Measurements from ENCODE around the gene GP5.

GP5 gene

DNA sequence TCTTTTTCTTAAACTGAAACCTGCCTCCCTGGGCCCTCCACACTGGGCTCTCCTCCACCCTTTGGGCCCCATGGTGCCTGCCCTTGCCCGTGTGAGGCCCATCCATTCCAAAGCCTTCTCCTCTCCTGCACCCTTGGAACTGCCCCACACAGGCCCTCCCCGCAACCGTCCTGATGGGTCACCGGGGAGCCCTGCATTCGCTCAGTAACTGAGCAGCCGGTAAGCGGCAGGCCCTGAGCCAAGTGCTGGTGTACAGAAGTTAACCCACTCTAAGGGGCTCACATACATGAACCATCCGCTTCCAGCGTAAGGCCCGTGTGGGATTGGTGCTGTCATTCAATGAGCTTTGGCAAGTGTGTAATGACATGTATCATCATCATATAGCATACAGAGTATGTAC lies 24.1 kb downstream of the GP5 start:
- no peak for DNase-seq

- DNase-seq, result no peak
Measured at GRCh38 chr3:194373899-194374298, 25.2 kb downstream of the GP5 start.

GRCh38 chr3:194373028-194373427 lies 26.0 kb downstream of the GP5 start:
- DNase-seq, result no peak

DNA sequence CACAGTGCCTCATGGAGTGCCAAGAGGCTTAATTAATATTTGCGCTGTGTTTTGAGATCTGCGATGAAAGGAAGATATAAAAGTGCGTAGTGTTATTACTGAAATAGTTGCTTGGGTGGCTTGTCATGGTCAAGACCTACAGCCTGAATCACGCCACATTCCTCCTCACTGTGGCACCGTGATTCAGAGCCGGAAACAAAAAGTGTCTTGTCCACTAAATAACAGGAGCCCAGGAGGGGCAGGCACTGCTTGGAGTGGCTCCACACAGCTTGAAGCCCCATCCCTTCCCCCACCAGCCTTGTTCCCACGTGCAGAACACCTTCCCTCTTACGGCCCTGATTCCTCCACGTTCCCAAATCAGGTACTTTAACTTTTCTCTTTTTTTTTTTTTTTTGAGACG lies 28.3 kb downstream of the GP5 start:
- no peak for DNase-seq

DNA sequence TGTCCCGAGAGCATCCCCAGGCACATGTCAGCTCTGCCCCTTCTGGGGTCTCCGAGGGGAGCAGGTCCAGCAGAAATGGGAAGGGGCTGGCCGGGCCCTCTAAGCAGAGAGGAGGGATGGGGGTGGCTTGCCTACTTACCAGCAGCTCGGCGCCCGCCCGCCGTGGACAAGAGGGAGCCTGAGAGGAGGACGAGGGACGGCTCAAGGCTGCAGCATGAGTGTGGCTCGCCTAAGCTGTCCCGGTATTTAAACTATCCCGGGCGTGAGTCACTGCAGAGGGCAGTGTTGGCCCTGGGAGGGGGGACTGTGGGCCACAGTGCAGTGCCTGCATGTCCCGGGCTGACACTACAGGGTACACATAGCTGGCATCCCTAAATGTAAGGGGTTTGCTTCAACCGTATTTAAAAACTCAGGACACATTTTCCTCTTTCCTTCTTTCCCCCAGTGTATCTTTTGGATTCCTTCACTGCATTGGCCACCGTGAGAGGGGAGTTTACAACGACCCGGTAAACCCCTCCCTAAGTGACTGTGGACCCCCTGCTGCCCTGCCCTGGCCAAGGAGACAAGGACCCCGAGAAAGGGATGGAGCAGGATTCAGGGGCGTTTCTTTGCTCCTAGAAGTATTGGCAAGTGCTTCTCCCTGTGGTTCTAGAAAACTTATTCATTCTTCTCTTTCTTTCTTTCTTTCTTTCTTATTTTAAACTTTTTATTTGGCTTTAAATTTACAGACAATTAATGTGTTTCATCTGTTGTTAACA lies 29.4 kb downstream of the GP5 start, which contains the start of gene LRRC15:
TSS of gene LRRC15 (minus strand) at position 222 of the 758 bp plus-strand sequence. CDS start 8,700 bp downstream, outside the sequence.
- DNase-seq, result no peak

DNA sequence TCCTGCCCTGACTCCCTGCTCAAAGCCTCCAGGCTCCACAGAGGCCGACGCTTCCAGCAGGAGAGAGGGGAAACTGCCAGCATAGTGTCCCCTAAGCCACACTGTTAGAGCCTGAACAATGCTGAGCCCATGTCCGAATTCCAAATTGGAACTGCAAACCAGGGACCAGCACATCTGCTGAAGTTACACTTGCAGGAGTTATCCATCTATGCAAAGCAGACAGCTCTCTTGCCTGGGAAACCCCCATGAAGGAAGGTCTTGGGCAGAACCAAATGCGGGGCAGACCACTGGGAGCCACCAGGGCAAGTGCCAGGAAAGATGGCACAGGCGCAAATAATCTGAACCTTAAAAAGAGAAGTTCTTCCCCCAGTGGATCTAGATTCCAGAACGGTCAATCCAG lies 30.1 kb downstream of the GP5 start:
- no peak for DNase-seq

GRCh38 chr3:194367992-194368841 lies 30.8 kb downstream of the GP5 start:
- DNase-seq, result no peak

DNA sequence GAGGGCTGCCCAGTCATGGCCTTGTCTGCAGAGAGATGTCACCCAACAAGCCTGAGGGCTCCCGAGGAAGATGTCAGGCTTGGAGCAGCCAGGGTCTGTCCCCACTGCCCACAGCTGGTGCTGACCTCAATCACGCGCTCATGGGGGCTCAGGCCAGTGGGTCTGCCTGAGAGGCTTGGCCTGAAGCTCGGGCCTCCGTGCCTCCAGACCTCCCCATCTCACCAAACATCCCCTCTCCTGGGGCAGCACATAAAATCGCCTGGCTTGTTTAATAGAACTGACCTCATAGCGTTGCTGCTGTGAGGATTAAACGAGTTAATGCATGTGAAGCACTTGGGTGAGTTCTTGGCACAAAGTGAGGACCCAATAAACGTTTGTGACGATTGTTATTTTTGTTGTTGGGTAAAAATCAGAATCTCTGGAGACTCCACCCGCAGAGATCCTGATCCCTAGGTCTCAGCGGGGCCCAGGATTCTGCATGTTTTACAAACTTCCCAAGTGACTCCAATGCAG lies 33.0 kb downstream of the GP5 start:
- no peak for DNase-seq

GRCh38 chr3:194365526-194365925 lies 33.5 kb downstream of the GP5 start:
- no peak for DNase-seq

GRCh38 chr3:194364652-194365434 lies 34.2 kb downstream of the GP5 start:
- DNase-seq, result peak; percentile 38

DNA sequence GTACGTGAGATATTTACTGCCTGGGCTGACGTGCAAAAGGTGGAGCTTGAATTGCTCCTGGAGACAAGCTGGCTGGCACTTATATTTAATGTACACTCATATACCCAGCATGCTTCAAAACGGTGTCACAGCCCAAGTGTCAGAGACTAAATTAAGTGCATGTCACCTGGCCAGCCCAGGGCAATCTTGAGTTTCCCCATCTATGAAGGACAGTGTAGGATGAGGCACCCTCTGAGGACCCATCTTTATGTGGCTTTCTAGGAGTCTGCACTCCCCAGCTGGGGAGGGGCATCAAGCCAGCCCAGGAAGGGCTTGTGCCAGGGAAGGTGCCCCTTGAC lies 34.8 kb downstream of the GP5 start:
- DNase-seq, result no peak

GRCh38 chr3:194360568-194360967 lies 38.5 kb downstream of the GP5 start:
- no peak for DNase-seq

GRCh38 chr3:194357681-194358080 lies 41.4 kb downstream of the GP5 start:
- DNase-seq, result no peak

DNA sequence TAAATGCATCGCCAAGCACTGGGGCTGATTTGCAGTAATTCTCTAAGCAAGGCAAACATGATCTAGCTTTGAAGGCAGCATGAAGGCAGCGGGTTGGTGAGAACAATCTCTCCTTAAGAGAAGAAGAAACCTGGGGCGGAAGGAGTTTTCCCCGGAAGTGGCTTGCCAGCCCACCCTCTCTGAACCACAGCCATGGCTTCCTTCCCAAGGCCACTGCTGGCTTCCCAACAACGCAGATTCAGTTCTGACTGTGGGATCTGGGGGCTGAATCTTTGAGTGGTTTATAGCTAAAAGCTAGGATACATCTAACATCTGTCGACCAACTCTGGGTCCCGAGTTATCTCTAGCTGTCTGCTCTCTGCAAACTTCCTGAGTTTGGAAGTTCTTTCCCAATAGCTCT lies 43.7 kb downstream of the GP5 start:
- DNase-seq, result no peak

- DNase-seq, result no peak
Measured at GRCh38 chr3:194354315-194354714, 44.8 kb downstream of the GP5 start.

DNA sequence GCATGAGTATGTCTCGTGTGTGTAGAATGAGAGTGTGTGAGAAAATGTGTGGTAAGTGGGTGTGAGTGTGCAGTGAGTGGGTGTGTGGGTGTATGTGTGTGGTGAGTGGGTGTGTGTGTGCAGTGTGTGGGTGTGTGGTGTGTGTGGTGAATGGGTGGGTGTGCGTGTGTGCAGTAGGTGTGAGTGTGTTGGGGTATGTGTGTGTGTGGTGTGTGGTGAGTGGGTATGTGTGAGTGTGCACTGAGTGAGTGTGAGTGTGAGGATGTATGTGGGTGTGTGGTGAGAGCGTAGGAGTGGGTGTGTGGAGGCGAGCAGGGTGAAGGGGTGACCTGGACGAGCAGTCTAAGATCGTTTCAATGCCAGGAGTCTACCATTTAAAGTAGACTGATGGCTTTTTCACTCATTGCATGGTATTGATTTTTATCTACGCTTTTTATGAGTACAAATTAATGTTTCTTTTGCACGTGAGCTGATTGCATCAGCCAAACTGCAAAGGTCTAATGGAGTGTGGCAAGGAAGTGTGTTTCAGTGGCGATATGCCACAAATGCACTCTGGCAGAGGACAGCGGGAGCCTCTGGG lies 46.3 kb downstream of the GP5 start:
- DNase-seq, result no peak

- no peak for DNase-seq
Measured at GRCh38 chr3:194351952-194352536, 47.0 kb downstream of the GP5 start.

DNA sequence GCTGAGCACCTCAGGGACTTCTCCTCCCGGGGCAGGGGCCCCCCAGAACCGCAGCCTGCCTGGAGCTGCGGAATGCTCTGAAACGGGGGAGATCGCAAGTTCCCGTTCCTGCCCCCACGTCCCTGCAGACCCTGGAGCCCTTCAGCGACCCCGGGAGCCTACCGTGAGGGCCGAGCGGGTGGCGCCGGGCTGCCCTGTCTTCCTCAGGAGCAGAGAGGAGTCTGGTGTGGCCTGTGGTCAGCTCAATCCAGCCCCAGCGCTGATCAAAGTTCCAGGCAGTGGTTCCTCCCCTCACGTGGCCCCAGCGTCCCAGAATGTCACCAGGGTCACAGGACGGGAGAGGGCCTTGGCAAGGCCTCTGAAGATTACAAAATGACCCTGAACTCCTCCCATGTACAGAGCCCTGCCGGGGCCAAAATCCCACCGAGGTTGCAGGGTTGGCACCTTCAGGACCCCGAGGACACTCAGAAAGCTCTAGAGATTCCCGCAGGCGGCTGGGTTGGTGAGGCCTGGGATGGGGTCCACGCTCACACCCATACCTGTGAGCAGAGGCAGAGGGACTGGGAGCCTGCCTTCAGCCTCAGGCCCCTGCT lies 47.9 kb downstream of the GP5 start, which contains the start of gene CPN2:
TSS of gene CPN2 (minus strand) at position 249 of the 593 bp plus-strand sequence. CDS start 8,626 bp downstream, outside the sequence.
- no peak for DNase-seq

DNA sequence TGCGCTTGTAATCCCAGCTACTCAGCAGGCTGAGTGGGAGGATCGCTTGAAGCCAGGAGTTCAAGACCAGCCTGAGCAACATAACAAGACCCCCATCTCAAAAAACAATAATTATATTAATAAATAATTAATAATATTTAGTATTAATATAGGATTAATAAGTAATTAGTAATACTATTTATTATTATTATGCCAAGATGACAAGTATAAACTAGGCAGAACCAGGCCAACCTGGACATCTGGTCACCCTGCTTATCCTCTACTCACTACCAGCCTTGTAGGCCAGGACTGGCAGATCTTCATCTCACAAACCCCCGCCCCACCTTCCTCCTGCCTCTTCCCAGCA lies 48.4 kb downstream of the GP5 start:
- no peak for DNase-seq

DNA sequence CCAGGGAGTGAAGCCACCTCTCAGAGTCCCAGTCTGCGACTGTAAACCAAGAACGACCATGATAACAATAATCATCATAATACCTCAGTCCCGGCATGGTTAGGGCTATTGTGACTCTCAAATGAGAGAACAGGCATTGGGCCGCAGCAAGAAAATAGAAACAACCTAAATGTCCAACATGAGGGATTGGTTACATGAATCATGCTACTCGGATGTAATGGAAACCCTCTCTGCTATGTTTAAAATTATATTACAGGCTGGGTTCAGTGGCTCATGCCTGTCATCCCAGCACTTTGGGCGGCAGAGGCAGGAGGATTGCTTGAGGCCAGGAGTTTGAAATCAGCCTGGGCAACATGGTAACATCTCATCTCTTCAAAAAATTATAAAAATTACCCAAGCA lies 50.7 kb downstream of the GP5 start:
- DNase-seq, result no peak

DNA sequence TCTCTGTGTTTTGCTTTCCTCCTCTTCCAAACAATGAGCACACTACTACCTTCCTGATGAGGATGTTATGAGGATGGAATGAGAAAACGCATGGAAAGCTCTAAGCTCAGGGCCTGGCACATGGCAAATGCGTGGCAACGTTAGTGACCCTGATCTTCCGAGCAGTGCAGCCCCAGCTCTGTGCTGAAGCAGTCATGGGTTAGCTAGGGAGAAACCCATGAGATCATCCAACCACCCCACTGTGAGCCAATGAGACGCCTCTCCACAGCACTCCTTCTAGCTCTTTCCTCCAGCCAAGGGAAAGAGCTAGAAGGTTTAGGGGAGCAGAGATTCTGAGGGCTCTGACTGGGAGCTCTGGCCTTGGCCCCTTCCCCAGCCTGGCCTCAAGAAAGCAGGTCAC lies 52.4 kb downstream of the GP5 start:
- no peak for DNase-seq

- no peak for DNase-seq
Measured at GRCh38 chr3:194346035-194346434, 53.0 kb downstream of the GP5 start.
